ENCODE results near the gene ANKRD7.

ANKRD7 gene

GRCh38 chr7:118250860-118251494 is 26.5 kb downstream of the ANKRD7 start:
- Histone ChIP-seq H3K27me3 (ENCODE audit: insufficient read depth, low read length, poor library complexity, severe bottlenecking) (no peaks in the 10 kb centered on the region), H3K4me1 (ENCODE audit: insufficient read depth, low read length, poor library complexity, severe bottlenecking) (no peaks in the 10 kb centered on the region), H4K20me1 (ENCODE audit: insufficient read depth, low read length, poor library complexity, severe bottlenecking) (no peaks in the 10 kb centered on the region), H3K4me2 (ENCODE audit: low read depth, low read length, poor library complexity, severe bottlenecking) (no peak overlapping the region), H3K9me3 (ENCODE audit: insufficient read depth, low read depth, low read length) (no peaks in the 10 kb centered on the region), H3K79me2 (ENCODE audit: insufficient read depth, low read length) (no peaks in the 10 kb centered on the region), H3K9ac (ENCODE audit: low read depth, low read length, poor library complexity, severe bottlenecking) (no peak overlapping the region), H3K36me3 (ENCODE audit: insufficient read depth, low read length) (no peaks in the 10 kb centered on the region), H2AFZ (ENCODE audit: low read length) (no peak overlapping the region), H3K9me2 (replicated peaks; ENCODE audit: low read depth, low read length) (no peaks in the 10 kb centered on the region), H3K4me3 (ENCODE audit: low read length, poor library complexity, severe bottlenecking) (no peak overlapping the region), H3F3A (ENCODE audit: low read depth) (no peaks in the 10 kb centered on the region)
- peak; percentile 73 for TF ChIP-seq CTCF (conservative IDR thresholded peaks at IDR 0.05; ENCODE audit: low read length)
- no peak for TF ChIP-seq EZH2phosphoT487 (IDR thresholded peaks at IDR 0.05; ENCODE audit: borderline replicate concordance)

GRCh38 chr7:118252087-118252486 is 27.6 kb downstream of the ANKRD7 start:
- no peaks in the 10 kb centered on the region for H3K4me1 ChIP-seq (ENCODE audit: insufficient read depth, low read length, poor library complexity, severe bottlenecking)
- no peaks in the 10 kb centered on the region for H3F3A ChIP-seq (ENCODE audit: low read depth)
- no peaks in the 10 kb centered on the region for H3K9me3 ChIP-seq (ENCODE audit: insufficient read depth, low read depth, low read length)
- no peak for TF ChIP-seq CTCF (conservative IDR thresholded peaks at IDR 0.05; ENCODE audit: low read length)
- TF ChIP-seq EZH2phosphoT487 (IDR thresholded peaks at IDR 0.05; ENCODE audit: borderline replicate concordance): no peak
- no peaks in the 10 kb centered on the region for H3K36me3 ChIP-seq (ENCODE audit: insufficient read depth, low read length)
- H2AFZ ChIP-seq (ENCODE audit: low read length): no peak overlapping the region
- no peaks in the 10 kb centered on the region for H3K9me2 ChIP-seq (replicated peaks; ENCODE audit: low read depth, low read length)
- no peaks in the 10 kb centered on the region for H3K79me2 ChIP-seq (ENCODE audit: insufficient read depth, low read length)
- no peaks in the 10 kb centered on the region for H4K20me1 ChIP-seq (ENCODE audit: insufficient read depth, low read length, poor library complexity, severe bottlenecking)
- H3K4me3 ChIP-seq (ENCODE audit: low read length, poor library complexity, severe bottlenecking): no peak overlapping the region
- H3K27me3 ChIP-seq (ENCODE audit: insufficient read depth, low read length, poor library complexity, severe bottlenecking): no peaks in the 10 kb centered on the region
- no peak overlapping the region for H3K4me2 ChIP-seq (ENCODE audit: low read depth, low read length, poor library complexity, severe bottlenecking)
- H3K9ac ChIP-seq (ENCODE audit: low read depth, low read length, poor library complexity, severe bottlenecking): no peak overlapping the region

GRCh38 chr7:118259115-118259514 is 34.6 kb downstream of the ANKRD7 start:
- Histone ChIP-seq H3K9me2 (replicated peaks; ENCODE audit: low read depth, low read length) (no peaks in the 10 kb centered on the region), H3K36me3 (ENCODE audit: insufficient read depth, low read length) (no peaks in the 10 kb centered on the region), H3K27me3 (ENCODE audit: insufficient read depth, low read length, poor library complexity, severe bottlenecking) (no peaks in the 10 kb centered on the region), H3K4me3 (ENCODE audit: low read length, poor library complexity, severe bottlenecking) (no peak overlapping the region), H3K4me2 (ENCODE audit: low read depth, low read length, poor library complexity, severe bottlenecking) (no peak overlapping the region), H3K9me3 (ENCODE audit: insufficient read depth, low read depth, low read length) (no peaks in the 10 kb centered on the region), H3K79me2 (ENCODE audit: insufficient read depth, low read length) (no peaks in the 10 kb centered on the region), H2AFZ (ENCODE audit: low read length) (no peak overlapping the region), H3F3A (ENCODE audit: low read depth) (no peaks in the 10 kb centered on the region), H4K20me1 (ENCODE audit: insufficient read depth, low read length, poor library complexity, severe bottlenecking) (no peaks in the 10 kb centered on the region), H3K9ac (ENCODE audit: low read depth, low read length, poor library complexity, severe bottlenecking) (no peak overlapping the region), H3K4me1 (ENCODE audit: insufficient read depth, low read length, poor library complexity, severe bottlenecking) (no peaks in the 10 kb centered on the region)
- no peak for TF ChIP-seq EZH2phosphoT487 (IDR thresholded peaks at IDR 0.05; ENCODE audit: borderline replicate concordance)
- peak; percentile 68 for TF ChIP-seq CTCF (conservative IDR thresholded peaks at IDR 0.05; ENCODE audit: low read length)

All from Loucy (cell line).